ENCODE data around the gene STK31.

- no peak for TF ChIP-seq CTCF (IDR thresholded peaks at IDR 0.05)
- TF ChIP-seq POLR2A (IDR thresholded peaks at IDR 0.05): no peak
These were observed 11.2 kb upstream of the STK31 start for GRCh38 chr7:23698822-23699221.

All from heart left ventricle (tissue), 13 donors.